ENCODE measurements around the gene PAK4.
A peak's percentile ranks its signal among the peaks of the same experiment; 100 is the strongest.
"Not testable (repeated sequence)": the region's sequence is repeated elsewhere in the genome, so short reads cannot be mapped to it uniquely, and the experiment has no call there.

The PAK4 gene

DNA sequence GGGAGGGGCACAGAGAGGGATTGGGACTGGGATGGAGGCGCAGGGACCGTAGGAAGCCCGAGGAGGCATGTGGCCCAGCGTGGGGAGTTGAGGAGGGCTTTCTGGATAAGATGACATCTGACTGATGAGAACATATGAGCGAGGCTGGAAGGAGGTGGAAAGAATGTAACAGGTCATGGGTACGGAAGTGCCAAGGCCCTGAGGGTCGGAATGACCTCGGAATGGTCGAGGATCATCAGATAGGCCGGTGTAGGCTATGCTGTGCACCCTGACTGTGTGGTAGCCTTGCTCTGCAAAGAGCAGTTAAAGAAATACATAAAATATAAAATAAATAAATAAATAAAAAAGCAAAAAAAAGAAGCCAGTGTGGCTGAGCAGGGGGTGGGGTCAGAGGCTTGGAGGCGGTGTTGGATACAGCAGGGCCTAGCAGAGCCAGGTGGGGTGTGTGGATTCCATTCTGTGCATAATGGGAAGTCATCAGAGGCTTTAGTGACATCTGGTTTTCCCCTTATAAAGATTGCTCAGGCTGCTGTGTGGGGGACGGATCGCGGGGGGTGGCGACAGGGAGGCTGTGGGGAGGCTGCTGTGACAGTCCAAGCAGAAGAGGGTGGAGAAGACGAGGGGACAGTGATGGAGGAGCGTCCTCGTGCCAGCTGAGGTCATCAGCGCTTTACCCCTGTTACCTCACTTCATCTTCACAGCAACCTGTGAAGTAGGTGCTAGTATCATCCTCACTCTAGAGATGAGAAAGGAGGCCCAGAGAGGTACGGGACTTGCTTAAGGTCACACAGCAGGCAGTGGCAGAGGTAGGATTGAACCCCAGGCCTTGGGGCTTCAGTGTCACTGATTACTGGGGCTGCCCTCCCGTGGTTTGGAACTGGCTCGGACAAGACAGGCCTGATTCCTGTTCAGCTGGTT lies 5.0 kb downstream of the PAK4 start:
- no peak for DNase-seq (ENCODE audit: low spot score)

DNA sequence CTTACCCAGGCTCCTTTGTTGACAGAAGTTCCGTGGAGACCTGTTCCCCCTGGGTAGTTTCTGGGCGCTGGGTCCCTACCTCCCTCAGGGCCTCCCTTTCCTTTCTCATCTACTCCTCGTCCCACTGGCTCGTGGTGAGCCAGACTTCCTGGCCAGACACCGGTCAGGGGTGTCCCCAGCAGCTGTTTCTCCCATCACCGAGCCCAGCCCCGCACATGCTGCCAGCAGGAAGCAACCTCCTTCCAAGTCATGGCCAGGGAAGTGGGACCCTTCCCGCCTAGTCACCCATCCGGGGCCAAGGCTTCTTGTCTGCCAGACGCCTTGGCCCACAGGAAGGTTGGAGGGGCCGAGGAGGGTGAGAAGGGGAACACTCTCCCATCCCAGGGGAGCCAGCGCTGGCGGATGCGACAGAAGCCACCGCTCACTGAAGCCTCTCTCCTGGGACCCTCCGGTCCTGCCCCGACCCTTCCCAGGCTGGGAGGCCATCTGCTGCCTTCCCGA lies 5.7 kb downstream of the PAK4 start:
- no peak for DNase-seq (ENCODE audit: low spot score)

DNA sequence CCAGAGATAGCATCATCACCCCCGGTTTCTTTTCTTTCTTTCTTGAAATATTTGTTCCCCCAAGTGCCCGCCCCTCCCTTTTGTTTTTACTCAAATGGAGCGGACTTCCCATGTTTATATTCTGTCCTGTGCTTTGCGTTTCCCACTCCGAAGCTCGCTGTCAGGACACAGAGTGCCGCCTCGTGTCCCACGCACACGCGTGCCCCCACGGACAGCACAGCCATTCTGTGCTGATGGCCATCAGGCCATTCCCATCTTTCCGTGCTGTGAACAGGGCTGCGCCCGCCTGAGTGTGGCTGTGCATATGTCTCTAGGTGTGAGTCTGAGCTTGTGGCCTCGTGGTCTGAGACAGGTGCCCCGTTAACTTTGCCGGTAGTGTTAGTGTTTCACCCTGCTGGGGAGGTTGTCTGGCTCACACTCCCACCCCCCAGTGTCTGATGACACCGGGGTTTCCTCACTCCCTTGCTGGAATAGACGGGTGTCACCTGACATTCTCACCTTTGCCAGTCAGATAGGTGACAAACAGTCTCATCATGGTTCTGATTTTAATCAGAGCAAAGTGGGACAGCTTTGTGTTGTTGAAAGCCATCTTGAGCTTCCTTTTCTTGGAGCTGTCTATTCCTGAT lies 6.9 kb downstream of the PAK4 start:
- DNase-seq (ENCODE audit: low spot score), result no peak

DNA sequence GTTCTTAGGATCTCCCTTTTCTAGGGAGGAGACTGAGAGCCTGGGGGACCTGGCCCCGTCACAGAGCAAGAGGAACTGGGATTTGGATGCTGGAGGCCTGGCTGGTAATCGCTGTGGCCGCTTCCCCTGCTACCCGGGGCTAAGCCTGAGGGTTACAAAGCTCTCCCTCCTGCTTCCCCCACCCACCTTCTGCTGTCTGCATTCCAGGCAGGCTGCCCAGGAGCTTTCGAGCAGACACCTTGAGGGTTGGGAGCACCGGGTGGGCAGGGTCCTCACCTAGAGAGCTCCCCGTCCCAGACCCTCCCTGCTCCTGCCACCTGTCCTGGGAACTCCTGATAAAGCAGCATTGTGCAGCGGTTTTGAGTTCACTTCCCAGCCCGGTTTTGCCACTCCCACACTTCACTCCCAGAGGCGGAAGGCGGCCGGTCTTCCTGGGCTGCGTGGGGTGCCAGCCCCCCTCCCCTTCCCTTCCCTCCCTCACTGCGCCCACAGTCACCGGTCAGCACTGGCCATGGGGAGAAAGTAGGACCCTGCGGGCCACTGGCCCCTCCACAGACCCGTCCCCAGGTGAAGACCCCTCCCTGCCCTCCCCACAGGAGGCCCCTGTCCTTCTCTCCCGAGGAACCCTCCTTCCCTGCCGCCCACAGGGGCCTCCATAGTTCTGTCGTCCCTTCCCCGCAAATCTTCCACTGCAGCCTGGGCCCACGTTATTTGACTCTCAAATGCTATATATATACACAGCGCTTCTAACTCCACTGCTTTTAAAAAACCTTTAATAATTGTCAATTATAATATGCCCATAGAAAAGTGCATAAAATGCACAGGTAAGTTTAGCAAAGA lies 8.1 kb downstream of the PAK4 start:
- DNase-seq (ENCODE audit: low spot score), result no peak

DNA sequence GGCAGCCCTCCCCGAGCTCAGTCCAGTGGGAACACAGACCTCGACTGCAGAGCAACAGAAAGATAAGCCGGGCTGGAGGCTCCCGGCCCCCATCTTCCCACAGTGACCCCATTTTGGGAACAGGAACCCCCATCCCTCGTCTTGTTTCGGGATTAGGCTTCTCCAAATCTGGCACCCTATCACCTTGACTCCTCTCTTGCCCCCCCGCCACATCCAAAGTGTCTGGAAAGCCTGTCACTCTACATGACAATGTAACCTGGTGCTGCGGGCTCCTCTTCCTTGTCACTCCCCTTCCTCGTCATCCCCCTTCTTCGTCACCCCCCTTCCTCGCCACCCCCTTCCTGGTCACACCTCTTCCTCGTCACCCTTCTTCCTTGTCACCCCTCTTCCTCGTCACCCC lies 10.1 kb downstream of the PAK4 start:
- DNase-seq (ENCODE audit: low spot score), result no peak

DNA sequence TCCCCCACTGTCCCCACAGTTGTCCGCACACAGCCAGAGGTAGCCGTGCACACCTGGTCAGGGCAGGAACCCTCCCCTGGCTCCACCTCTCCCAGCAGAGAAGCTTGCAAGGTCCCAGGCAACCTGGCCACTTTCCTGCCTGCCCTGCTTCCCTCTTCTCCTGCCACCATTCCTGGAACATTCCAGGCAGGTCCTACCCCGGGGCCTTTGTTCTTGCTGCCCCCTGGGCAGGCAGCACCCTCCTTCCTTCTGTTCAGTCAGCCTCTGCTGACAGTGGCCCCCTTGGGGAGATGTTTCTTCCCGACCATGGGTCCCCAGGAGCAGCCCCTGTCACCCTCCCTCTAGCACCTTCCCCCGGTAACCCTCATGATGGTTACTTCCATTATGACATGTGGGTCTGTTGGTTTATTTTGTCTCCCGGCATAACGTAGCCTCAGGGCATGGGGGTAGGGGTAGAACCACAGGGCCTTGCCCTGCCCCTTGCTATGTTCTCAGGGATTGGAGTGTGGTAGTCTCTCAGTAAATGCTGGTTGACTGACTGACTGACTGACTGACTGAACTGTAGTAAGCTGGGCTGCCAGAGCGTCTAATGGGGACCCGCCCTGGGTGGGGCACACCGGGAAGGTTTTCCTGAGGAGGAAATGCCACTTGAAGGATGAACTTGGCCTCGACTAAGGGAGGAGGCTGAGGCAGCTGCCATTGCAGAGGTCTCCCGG lies 10.8 kb downstream of the PAK4 start:
- no peak for DNase-seq (ENCODE audit: low spot score)

DNA sequence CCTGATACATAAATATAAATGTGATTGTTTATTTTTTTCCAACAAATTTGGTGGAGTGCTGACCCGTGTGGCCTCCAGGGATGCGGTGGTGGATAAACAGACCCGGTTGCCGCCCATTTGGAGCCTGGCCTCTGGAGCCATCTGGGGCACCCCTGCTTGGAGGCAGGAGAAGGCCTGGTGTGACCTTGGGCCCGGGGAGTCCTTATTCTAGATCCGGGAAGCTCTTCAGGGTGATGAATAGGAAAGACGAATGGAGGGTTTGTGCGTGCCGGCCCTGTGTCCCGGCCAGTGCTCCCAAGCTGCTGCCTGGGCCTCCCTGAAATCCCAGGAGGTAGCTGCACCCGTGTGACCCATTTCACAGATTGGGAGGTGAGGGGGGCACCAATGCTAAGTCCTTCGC lies 11.5 kb downstream of the PAK4 start:
- no peak for DNase-seq (ENCODE audit: low spot score)

DNA sequence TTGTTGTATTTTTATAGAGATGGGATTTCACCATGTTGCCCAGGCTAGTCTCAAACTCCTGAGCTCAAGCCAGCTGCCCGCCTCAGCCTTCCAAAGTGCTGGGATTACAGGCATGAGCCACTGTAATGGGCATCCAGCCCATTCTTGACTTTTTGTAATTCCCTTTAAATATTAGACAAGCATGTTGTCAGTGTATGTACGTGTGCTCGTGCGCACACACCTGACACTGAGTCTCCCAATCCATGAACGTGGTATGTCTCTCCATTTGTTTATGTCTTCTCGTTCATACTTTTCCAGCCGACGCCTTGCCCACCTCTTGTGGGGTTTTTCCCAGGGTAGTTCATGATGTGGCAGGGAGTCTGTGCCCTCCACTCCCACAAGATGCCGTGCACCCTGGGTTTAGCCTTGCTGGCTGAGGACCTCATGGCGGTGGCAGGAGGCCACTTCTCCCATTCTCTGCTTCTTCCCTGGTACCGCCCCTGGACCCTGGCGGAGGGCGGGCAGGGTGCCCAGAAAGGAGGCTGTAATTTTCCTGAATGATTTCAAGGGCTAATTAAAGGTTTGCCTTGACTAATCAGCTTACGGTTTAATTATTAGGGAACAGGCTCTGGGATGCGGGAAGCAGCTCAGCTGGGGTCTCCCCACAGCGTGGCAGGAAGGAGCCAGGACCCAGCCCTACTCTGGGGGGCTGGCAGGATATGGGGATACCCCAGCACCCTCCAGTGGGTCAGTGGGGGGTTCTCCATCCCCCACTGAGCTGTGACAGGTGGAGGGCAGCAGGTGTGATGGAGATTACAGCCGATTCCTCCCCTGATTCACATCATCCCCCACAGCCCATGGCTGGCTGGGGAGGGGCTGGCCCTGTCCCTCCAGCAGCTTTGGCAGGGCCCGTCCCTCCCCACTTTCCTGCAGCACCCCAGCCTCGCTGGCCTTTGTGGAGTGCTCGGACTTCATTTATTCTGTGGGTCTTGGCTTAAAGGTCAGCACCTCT lies 12.9 kb downstream of the PAK4 start:
- DNase-seq (ENCODE audit: low spot score), result no peak

DNA sequence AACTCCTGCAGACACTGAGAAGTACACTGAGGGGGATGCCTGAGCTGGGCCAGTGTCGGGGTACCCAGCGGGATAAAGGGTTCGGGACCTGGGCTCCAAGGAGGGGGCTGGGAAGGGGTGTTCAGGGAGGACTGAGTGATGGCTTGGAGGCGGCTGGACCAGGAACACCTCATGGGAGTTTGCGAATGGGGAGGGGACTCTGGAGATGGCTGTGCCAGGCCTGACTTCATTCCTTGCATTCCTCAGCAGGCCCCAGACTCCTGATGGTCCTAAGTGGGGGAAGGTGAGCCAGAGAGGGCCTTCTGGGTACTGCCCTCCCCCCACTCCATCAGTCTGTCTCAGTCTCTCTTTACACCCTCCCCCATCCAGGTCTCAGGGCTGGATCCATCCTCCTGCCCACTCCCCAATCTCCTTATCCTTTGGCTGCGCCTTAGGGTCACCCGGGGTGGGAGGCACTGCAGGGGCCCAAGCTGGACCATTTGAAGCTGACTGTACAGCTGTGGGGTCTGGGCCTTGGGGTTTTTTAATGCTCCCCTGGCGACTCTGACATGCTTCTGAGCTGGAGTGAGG lies 13.8 kb downstream of the PAK4 start:
- DNase-seq (ENCODE audit: low spot score), result no peak

DNA sequence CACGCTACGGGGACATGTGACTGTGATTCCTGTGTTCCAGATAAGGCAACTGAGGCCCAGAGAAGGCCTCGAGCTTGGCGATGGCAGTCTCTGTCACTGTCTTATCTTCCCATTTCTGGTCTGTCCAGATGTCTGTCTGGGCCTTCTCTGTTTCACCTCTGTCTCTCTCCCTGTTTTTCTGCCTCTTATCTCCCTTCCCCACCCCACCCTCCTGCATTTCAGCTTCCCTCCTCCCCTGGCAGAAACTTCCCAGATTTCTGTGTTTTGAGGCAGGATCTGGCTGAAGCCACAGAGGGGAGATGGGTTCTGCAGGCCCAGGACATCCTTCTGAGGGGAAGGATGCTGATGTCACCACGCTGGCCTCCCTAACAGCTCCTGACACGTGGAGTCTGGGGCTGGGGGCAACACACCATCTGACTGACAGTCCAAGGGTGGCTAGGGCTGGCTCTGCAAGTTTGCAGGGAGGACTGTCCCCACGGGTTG lies 14.4 kb downstream of the PAK4 start:
- DNase-seq (ENCODE audit: low spot score), result no peak

DNA sequence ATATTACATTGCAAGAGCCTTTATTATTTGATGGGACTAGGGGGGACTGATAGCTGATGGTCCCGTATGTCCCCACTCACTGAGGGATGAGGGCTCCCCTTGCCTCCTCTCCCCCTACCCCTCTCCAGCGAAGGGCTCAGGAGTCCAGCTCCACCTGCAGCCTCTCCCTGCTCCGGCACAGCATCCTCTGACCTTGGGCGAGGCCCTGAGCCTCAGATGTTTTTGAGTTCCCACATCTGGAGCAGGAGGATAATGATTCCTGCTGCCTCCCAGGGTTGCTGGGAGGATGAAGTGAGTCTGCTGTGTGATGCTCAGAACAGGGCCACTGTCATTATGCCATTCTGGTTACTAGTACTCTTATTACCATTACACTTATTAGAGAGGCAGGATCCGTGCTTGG lies 15.0 kb downstream of the PAK4 start:
- DNase-seq (ENCODE audit: low spot score), result no peak

DNA sequence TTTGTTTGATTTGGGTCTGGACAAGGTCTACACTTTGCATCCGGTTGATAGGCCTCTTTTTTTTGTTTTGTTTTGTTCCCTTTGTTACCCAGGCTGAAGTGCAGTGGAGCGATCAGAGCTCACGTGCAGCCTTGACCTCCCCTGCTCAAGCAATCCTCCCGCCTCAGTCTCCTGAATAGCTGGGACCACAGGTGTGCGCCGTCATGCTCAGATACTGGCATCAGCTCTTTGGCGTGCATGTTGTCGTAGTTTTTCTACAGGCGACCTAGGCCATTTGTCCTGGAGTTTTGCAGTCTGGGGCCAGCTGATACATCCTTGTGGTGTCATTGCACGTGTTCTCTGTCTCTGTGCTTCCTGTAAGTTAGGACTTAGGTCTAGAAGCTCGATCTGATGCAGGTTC lies 16.3 kb downstream of the PAK4 start:
- no peak for DNase-seq (ENCODE audit: low spot score)

DNA sequence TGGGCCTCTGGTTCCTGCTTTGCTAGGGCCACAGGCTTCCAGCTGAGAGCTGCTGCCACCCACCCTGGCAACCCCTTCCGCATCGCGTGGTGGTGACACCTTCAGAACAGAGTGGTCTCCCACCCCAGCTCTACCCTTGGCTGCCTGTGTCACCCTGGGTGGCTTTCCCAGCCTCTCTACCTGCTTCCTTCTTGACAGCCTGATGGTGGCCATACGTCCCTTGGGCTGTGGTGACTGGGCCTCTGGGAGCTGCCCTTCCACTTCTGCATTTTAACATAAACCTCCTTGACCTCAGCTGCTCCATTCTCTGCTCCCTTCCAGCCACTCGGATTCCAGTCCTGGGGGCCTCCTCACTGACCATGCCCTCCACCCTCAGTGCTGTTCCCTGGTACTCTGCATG lies 17.0 kb downstream of the PAK4 start:
- DNase-seq (ENCODE audit: low spot score), result no peak

DNA sequence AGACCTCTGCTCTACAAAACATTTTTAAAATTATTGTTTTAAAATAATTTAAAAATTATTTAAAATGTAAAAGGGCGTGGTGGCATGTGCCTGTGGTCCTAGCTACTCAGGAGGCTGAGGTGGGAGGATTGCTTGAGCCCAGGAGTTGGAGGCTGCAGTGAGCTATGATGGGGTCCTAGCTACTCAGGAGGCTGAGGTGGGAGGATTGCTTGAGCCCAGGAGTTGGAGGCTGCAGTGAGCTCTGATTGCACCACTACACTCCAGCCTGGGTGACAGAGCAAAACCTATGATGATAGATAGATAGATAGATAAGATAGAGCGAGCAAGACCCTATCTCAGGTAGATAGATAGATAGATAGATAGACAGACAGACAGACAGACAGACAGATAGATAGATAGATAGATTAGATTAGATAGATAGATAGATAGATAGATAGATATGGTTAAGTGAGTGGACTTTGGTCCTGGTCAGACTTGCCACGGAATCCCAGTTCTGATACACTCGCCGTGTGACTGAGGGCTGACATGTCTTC lies 18.2 kb downstream of the PAK4 start:
- not testable (repeated sequence) for DNase-seq (ENCODE audit: low spot score)

DNA sequence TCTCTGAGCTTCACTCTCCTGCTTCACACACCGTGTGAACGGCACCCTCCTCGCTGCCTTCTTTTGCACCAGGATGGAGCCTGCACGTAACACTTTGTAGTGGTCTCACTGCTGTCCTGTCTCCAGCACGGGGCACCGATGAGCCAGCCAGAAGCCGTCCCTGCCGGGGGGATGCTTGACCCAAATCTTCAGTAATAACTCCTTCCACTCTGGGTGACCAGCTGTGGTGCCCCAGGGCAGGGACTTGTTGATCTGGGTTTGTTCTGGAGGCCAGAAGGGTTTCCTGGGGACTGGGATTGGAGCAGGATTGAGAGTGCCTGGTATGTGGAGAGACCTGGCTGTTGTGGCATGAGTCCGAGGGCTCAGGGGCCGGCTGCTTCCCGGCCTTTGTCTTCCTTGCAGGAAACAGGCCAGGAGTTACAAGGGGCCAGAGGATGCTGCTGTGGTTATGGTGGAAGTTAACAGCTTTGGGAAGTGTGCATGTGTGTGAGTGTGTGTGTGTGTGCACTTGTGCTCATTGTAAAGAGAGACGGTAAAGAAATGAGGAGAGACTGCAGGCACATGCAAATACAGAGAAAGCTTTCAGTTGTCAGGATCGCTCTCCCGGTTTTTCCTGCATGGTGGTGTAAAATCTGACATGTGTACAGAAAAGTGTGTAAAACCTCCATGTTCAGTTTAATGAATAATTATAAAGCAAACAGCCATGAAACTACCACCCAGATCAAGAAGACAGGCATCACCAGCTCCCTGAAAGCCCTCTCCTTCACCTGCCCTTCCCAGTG lies 18.9 kb downstream of the PAK4 start:
- DNase-seq (ENCODE audit: low spot score), result peak; percentile 40

DNA sequence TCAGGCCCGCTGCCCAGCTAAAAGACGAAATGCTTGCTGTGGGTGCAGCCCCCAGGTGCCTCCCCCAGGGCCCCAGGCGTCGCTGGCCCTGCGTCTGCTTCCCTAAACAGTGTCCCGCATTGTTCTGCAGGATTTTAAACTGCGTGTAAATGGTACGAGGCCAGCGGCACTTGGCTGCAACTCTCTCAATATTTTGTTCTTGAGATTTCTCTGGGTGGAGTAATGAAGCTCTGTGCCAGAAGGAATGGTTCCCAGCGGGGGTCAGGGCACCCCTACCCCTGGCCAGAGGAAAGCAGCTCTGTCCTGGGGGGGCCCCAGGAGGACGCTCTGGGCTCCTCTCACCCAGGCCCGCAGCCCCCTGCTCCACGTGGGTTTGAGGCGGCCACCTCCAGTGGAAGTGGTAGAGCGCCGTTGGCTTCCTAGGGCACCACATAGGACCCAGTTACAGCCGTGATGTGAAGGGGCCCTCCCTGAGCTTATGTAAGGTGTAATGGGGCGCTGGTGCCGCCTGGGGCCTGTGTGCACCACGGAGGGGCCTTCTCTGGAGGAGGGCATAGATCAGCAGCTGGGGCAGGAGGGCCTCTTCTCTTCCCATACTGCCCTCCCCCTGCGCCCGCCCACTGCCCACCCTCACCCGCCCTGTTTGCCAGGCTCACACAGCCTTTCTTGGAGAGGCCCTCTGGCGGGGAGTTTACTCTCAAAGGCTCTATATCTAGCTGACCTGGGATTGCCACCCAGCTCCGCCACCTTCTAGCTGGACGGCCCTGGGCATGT lies 19.8 kb downstream of the PAK4 start:
- peak; percentile 84 for DNase-seq (ENCODE audit: low spot score)

DNA sequence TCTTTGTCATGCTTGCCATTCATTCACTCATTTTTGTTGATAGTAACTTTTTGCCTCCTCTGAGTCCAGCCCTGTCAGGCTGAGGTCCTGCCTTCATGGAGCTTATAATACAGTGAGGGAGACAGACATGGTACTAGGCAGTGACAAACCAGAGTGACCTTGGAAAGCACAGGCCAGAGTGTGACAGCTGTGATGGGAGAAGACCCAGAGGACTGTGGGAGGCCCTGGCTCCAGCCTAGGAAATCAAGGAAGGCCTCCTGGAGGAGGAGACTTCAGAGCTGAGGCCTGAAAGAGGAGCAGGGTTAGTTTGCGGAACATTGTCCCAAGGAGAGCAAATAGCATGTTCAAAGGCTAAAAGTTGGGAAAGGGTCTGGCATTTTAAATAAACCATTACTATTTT lies 20.5 kb downstream of the PAK4 start:
- DNase-seq (ENCODE audit: low spot score), result no peak

Data from globus pallidus (tissue), 1 donor.